Left colon (tissue), 2 donors: Measurements from ENCODE around the gene KREMEN1. TPM values are rescaled to one million over a fixed set of nuclear protein-coding genes. Genes with fewer than 3 reads are reported as not detected.

Experiments
- ATAC-seq: fragments of 200-7000 bp; cut with Tn5 transposase; one replicate; pipeline ENCODE4 v1.9.1; 2020; ENCODE audit warnings: mild to moderate bottlenecking, moderate library complexity
- DNase-seq, 2 donors: peaks; one replicate each; pipeline ENCODE4 v3.0.0-alpha.2; 2020
- intact Hi-C, 2 donors: fragments of 100-400 bp; cut with DNase I in 1 of 2; cut with micrococcal nuclease in 1 of 2; formaldehyde crosslinking; loops; one replicate each; pipeline versions ENCODE4 v1.11.2 to v1.14.0; 2022; cut with DNase I, micrococcal nuclease
- total RNA-seq, 2 donors: library from RNA; stranded (reverse); fragmentation: NEBNext Ultra II Directional; extraction: Animal tissue kit (Norgen Biotek cat#: 25700); gene quantifications; one replicate each; pipeline ENCODE4 v1.2.1, GENCODE V29; 2021
- donor health status: DM: no; HTN: no; CAD: no.
- donor health status: DM: yes; HTN: yes; CAD: no.

The KREMEN1 gene
- total RNA-seq, 2 donors from 2014 or later: 24.0 to 38.7 TPM

DNA sequence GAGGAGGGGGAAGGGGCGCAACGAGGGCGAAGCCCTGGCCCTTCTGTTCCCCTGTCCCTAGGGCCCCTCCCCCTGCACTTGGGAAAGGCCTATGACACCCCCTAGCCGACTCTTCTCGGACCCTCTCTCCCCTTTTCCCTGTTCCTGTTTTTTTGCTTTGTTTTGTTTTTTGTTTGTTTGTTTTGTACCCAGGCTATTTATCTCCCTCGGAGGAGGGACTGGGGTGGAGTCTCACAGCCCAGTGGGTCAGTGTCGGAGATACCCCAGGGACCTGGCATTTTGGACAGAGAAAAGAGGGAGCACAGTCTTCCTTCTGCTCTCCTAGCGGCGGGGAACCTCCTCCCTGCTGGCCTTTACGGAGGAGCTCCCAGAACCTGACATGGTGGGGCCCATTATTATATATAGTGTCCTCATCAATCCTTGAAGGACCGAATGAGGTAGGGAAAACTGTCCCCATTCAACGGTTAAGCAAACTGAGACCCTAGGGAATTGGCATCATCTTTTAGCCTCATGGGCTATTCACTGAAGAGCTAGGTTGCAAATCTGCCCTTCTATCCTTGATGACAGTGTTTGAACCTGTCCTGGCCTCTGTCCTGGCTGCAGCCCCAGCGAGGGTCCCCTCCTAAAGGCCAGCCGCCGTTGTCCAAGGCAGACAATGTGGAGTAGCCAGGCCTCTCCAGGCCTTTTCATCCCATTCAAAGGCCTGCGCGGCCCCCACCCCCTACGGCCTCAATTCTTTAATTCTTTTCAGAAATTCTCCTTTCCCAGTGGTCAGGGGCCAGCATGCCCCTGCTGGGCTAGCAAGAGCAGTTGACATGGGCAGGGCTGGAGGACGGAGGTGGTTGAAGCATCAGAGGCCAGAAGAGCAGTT is 133.8 kb downstream of the KREMEN1 start:
- intact Hi-C loops: no loop called here
- DNase-seq (no peak), ATAC-seq (no peak)

DNA sequence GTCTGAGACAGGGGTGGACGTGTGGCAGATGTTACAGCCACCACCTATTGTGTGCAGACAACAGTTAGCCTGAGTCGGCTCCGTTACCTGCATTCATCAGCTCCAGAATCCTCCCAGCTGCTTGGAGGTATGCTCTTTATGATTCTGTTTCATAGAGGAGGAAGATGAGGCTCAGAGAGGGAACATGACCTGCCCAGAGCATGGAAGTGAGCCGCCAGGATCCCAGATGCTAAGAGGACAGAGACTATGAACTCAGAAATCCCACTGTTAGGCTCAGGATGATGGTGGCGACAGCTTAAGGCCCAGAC is 134.4 kb downstream of the KREMEN1 start:
- intact Hi-C loops: no loop called here
- ATAC-seq (no peak), DNase-seq (no peak)

- no peak for DNase-seq
- no peak for ATAC-seq
- intact Hi-C loops: no loop called here
These were observed 135.0 kb downstream of the KREMEN1 start for GRCh38 chr22:29207562-29208501.

DNA sequence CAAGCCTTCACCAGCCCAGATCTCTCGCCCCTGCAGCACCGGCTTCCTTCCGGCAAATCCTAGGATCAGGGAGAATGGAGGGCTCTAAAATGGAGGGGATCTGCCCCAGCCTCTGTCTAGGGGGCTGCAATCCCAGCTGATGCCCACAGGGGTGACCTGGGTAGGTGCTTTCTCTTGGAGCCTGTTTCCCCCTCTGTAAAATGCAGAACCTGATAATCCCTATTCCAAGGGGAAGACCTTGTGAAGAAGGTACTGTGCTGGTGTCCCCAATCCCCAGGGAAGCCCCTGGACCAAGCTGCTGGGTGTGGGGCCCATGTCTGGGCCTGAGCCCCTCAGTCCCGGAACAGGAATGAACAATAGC is 135.6 kb downstream of the KREMEN1 start:
- no peak for ATAC-seq
- no peak for DNase-seq
- intact Hi-C loops: no loop called here

DNA sequence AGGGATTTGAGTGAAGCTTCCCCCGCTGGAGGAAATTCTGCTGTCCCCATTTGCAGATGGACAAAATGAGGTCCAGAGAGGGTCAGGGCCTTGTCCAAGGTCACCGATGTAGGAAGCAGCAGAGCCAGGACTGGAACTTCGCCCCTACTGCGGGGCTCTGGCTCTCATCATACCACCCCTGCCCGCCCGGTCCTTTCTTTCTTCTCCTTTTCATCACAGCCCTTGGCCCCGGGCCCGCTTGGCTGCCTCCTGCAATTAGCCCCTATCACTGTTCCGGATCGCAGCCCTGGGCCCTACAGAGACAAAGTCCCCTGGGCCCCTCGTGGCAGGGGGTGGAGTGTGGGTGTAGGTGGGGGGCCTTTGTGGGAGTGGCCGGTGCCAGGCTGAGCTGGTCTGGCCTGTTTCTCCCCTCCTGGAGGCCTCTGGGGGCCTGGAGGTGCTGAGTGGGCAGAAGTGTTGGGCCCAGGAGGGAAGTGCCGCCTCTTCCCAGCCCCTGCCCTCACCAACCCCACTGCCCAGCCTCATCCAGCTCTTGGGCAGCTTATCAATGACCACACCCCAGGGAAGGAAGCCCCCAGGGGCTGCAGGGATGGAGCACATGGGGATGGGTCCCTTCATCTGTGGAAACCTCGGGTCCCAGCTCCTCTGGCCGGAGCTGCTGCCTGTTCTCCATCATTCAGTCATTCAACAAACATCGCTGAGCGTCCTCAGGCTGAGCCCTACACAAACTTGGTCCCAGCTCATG is 136.2 kb downstream of the KREMEN1 start:
- ATAC-seq (no peak), DNase-seq (peak in 1 of 2 donors; percentile 31)
- intact Hi-C loops: no loop called here

DNA sequence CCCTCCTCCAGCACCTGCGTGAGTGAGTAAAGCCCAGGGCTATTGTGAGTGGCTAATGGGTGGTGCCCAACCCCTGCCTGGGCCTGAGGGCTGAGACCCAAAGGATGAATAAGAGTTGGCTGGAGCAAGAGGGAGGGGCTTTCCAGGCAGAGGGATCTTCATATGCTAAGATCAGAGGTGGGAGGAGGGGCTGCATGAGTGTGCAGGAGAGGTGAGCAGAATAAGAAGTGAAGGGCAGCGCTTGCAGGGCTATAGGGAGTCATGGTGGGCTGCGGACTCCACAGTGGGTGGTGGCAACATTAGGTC is 136.7 kb downstream of the KREMEN1 start:
- ATAC-seq (no peak), DNase-seq (no peak)
- intact Hi-C loops: no loop called here

GRCh38 chr22:29211066-29211465 is 138.2 kb downstream of the KREMEN1 start:
- ATAC-seq (no peak), DNase-seq (no peak)
- intact Hi-C loops: no loop called here

DNA sequence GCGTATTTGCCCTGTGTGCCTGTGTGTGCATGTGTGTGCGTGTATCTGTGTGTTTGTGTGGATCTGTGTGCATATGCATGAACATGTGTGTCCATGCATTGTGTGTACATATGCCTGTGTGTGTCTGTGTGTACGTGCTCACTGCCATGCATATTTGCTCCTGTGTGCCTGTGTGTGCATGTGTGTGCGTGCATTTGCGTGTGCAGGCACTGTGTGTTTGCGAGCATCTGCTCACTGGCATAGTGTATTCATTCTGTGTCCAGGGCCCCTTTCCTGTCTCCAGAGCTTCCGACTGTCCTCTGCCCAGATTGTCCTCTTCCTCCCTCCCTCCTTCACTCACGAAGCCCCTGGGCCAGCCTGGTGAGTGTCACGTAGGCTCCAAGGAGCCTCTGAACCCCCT is 138.6 kb downstream of the KREMEN1 start:
- ATAC-seq (no peak), DNase-seq (no peak)
- intact Hi-C loops: no loop called here

- ATAC-seq: no peak
- no peak for DNase-seq
- intact Hi-C loops: no loop called here
These were observed 139.9 kb downstream of the KREMEN1 start for GRCh38 chr22:29212743-29213142.

DNA sequence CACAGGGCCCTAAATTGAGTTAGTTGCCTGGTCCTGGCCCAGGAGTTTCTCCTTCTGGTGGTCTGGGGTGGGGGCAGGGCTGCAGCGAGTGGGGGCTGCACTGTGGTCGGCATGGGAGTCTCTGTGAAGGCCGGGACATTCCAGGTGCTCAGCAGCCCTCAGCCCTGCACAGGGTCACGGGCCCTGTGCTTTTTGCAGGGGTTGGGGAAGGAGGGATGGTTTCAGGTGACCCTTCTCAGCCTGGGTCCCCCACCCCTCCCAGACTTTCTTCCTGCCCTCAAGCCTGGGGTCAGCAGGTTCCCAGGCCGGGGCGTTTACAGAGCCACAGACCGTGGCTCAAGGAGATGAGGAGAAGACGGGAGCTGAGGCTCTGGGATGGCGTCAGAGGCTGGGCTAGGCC is 140.7 kb downstream of the KREMEN1 start:
- ATAC-seq (no peak), DNase-seq (no peak)
- intact Hi-C loops: no loop called here

- no peak for DNase-seq
- intact Hi-C loops: no loop called here
- ATAC-seq: no peak
These were observed 141.4 kb downstream of the KREMEN1 start for GRCh38 chr22:29214232-29214631.

- intact Hi-C loops: no loop called here
- ATAC-seq: no peak
- DNase-seq: no peak
These were observed 142.4 kb downstream of the KREMEN1 start for GRCh38 chr22:29215012-29215860.

- ATAC-seq (no peak), DNase-seq (no peak)
- intact Hi-C loops: no loop called here
These were observed 143.4 kb downstream of the KREMEN1 start for GRCh38 chr22:29216011-29216872.

DNA sequence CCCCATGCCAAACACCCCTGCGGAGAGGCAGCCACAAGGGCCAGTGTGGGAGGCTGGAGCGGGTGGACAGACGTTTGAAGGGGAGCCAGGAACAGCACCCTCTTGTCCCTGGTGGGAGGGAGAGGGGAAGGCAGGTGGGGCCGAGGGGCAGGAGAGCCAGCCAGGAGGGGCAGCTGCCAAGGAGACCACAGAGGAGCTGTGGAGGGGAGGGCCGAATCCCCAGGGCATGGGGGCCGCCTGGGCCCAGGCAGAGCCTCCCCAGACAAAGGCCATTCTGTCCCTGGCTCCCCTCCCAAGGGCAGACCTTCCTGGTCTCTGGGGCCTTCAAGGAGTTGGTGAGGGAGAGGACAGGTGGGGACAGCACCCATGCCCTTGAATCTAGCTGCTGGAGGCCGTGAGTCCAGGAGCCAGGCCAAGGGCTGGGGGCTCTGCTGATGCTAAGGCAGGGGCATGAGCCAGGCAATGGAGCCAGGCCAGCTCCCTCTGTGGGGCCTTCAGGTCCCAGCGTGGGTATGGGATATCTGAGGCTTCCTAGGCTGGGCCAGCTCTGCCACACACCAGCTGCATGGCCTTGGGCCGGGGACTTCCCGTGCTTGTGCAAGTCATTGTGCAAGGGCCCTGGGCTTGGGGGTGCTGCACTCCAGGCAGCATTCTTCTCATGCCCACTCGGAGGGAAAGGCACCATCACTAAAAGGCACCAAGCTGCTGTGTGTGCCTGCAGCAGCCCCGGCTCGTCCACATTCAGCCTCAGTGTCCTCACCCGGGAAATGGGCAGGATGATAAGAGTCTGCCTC is 144.2 kb downstream of the KREMEN1 start:
- ATAC-seq (no peak), DNase-seq (no peak)
- intact Hi-C loops: no loop called here
